Fibroblast of the aortic adventitia (primary cell): Measurements from ENCODE around the gene INPP5D. TPM values are rescaled to one million over a fixed set of nuclear protein-coding genes. Genes with fewer than 3 reads are reported as not detected.

ENCODE experiments used
- DNase-seq: peaks from one replicate; pipeline ENCODE4 v3.0.0-alpha.2; 2010; ENCODE audit warnings: low read depth
- H3K4me3 ChIP-seq: 2 replicates; pipeline ENCODE4 v1.5.1; 2011; ENCODE audit warnings: low read depth, mild to moderate bottlenecking, control low read depth, low read length, moderate library complexity
- CTCF ChIP-seq: IDR thresholded peaks from 2 replicates; pipeline ENCODE4 v1.5.1; 2011; ENCODE audit warnings: mild to moderate bottlenecking, low read length, control low read depth, inconsistent platforms; ENCODE audit not compliant: insufficient read depth
- total RNA-seq: library from RNA; depleted of rRNA; stranded (reverse); fragments of >200 nt; gene quantifications from 2 replicates; pipeline ENCODE4 v1.2.3, GENCODE V29; 2012; ENCODE audit warnings: low replicate concordance

INPP5D gene
- total RNA-seq, 1 donor: 0.54 TPM

- no peak overlapping the region for H3K4me3 ChIP-seq
- TF ChIP-seq CTCF: no peak
- no peak for DNase-seq
Measured at GRCh38 chr2:233060980-233061590, 943 bp downstream of the INPP5D start.

GRCh38 chr2:233061591-233062450, 1.7 kb downstream of the INPP5D start:
- no peak overlapping the region for H3K4me3 ChIP-seq
- peak; percentile 27 for TF ChIP-seq CTCF
- no peak for DNase-seq

GRCh38 chr2:233062451-233062850, 2.3 kb downstream of the INPP5D start:
- TF ChIP-seq CTCF: no peak
- no peak for DNase-seq
- no peak overlapping the region for H3K4me3 ChIP-seq

GRCh38 chr2:233062946-233063268, 2.8 kb downstream of the INPP5D start:
- TF ChIP-seq CTCF: no peak

GRCh38 chr2:233063269-233063975, 3.3 kb downstream of the INPP5D start:
- TF ChIP-seq CTCF: no peak
- H3K4me3 ChIP-seq: no peak overlapping the region
- DNase-seq: no peak

More at GRCh38 chr2:233062946-233063268, 2.8 kb downstream of the INPP5D start:
- DNase-seq: no peak
- no peak overlapping the region for H3K4me3 ChIP-seq

- TF ChIP-seq CTCF: no peak
- DNase-seq: no peak
- H3K4me3 ChIP-seq: no peak overlapping the region
Measured at GRCh38 chr2:233063976-233064411, 3.9 kb downstream of the INPP5D start.
